Suppressor macrophage treated with lipopolysaccharide for 1 hour (primary cell): Measurements from ENCODE around the gene TEX35.
A peak's percentile ranks its signal among the peaks of the same experiment; 100 is the strongest.

Experiments
- DNase-seq, 3 donors: peaks; one replicate each; pipeline ENCODE4 v3.0.0-alpha.2; 2020 to 2022

TEX35 gene

DNA sequence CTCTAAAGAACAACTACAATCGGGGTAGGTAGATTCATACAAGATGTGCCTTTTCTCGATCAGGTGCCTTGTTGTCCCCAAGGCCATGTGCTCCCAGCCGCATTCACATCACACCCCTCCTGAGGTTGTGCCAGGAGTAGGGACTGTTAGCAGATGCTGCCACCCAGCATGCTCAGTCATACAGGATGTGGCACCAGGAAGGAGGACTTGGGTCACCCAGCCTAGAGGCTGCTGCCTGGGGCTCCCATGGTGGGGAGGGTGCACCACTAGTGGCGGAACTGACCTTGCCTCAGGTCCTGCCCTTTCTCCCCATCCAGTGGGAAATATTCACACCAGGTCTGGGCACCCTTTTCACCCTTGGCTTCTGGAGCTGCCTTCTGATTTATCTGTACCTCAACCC lies 8.3 kb downstream of the TEX35 start:
- DNase-seq: no peak

DNA sequence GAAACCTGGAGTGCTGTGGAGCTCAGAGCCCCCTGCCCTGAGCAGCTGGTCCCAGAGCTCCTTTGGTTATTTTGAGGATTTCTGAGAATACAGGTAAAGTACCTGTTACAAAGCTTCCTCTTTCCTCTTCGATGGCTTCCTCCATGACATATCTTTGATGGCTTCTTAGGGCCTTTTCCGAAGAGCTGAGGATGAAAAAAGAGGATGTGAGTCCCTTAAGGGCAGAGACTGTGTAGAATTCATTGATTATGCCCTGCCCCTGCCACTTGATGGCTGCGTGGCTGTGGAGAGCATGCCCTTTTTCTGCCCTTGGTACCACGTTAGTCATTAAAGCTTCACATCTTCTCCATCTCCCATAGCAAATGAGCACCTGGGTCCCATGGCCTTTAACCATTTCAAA lies 14.2 kb downstream of the TEX35 start:
- DNase-seq: no peak

DNA sequence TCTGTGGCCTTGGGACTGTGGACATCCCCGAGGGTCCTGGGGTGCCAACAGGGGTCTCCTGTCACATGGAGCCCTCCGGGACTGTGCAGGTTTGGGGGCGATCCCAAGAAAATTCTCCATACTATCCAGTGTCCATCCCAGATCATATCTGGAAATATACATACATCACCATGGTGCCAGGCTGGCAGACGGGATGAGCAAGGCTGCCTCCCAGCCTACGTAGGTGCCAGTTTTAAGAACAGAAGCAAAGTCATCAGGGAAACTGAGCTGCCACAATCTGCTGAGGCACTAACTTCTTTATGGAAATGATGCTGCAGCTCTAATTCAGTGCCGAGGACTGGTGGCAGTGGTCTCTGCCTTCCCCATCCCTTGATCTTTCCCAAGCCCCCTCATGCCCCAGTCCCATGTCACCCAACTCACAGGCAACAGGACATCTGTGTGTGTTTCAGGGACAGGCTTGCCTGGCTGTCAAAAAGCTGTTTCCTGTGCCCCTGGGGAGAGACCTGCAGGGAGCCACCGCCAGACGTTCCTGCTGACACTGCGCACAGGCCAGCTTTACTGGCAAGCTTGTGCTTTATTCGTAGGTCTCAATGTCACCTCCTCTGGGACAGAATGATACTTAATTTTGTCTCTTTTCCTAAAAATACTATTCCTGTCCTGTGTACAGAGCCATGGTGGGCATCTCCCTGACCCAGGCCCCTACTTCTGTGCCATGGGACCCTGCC lies 15.5 kb downstream of the TEX35 start:
- no peak for DNase-seq

DNA sequence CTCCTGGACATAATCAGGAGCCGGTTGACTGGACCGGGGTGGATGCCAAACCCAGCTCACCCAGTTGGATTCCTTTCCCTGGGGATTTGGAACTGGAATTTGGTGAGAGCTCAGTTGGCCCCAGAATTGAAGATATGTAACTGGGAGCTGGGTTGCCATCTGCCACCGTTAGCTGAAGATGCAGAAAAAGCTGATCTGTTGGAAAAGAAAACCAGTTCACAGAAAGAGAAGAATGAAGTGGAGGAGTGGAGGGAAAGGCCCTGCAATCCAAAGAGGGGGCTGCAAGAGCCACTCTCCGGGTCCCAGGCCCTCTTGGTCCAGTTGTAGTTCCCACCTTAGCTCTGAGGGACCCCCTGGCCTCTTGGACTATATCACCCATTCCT lies 16.0 kb downstream of the TEX35 start:
- no peak for DNase-seq

DNA sequence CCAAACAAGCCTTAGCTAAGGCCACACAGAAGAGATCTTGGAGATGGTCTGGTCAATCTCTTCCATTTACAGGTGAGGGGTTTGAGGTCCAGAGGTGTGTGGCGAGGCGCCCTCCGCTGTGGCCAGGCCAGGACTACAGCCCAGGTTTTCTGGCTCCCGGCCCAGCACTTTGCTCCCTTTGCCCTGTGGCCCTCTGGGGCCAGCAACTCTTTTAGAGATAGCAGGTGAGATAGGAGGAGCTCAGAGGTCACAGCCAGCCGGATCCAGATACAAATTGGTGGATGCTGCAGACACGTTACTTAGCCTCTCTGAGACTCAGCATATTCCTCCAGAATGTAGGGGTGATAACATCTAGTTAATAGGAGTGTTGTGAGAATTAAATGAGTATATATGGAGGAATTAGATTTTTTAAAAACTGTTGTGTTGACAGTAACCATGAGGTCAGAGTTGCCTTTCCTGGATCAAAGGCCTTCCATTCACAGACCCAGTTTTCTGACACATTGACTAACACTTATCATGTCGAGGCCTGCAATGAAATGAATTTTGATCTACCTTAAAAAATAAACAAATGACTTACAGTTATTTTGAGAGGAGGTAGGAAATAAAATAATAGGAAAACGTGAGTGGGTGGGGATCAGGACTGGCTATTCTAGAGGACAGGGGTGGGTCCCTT lies 16.6 kb downstream of the TEX35 start:
- DNase-seq: no peak

DNA sequence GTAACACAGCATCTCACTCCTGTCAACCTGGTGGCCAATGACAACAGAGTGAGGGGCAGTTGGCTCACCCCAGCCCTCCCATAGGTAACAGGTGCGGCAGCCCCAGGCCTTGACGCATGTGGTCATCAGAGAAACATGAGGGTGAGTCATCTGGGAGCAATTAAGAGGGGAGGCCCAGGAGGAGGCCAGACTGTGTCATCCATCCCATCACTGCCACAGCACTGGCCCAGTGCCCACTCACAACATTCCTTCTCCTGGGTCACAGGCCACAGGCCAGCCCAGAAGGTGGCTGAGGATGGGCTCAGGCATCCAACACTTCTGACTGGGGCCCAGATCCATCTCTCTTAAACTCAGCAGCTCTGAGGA lies 17.1 kb downstream of the TEX35 start:
- no peak for DNase-seq

DNA sequence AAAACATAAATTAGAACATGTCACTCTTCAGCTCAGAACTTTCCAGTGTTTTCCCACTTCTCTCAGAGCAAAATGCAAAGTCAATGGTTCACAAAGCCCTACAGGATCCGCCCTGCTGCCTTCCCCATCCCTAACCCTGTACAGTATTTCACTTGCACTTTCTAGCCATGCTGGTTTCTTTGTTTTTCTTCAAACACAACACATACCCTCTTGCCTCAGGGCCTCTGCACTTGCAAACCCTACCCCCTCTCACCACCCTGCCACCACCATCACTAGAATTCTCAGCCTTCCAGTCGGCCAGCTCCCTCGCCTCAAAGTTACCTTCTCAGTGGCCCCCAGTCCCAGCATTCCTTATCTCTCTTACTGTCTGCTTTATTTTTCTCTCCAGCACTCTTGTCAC lies 17.6 kb downstream of the TEX35 start:
- no peak for DNase-seq

DNA sequence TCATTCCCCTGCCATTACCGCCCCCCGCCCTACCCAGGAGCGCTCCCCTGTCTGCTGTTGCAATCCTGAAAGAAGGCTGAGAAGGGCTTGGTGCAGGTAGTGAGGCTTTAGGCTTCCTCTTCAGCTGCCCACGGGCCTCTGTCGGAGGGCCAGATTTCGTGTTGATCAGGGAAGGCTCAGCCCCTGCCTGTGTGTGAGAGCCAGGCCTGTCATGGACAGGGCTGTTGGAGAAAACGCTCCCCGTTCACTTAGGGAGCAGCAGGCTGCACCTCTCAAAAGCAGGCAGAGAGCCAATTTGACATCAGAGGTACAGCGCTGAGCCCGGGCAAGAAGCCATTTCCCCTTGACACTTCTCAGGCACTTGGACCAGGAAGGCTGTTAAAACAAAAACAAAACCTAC lies 19.0 kb downstream of the TEX35 start:
- no peak for DNase-seq

DNA sequence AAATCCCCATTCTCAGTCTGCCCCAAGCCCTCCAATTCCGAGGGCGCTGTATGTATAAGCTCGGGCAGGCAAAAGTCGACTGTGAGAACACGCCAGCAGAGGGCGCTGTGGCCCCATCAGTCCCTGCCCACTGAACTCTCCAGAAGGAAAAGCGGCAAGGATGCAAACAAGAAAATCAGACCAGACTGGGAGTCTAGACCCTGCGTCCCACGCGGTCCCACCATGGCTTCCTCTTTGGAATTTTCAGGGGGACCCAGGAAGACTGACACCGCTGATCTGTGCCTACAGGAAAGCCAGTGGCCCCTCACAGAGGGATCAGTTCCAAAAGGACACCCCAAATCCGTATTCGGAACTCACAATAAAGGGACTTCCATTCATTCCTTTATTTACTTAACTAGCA lies 19.5 kb downstream of the TEX35 start:
- DNase-seq: peak; percentile 81 to 90 (median 89)

DNA sequence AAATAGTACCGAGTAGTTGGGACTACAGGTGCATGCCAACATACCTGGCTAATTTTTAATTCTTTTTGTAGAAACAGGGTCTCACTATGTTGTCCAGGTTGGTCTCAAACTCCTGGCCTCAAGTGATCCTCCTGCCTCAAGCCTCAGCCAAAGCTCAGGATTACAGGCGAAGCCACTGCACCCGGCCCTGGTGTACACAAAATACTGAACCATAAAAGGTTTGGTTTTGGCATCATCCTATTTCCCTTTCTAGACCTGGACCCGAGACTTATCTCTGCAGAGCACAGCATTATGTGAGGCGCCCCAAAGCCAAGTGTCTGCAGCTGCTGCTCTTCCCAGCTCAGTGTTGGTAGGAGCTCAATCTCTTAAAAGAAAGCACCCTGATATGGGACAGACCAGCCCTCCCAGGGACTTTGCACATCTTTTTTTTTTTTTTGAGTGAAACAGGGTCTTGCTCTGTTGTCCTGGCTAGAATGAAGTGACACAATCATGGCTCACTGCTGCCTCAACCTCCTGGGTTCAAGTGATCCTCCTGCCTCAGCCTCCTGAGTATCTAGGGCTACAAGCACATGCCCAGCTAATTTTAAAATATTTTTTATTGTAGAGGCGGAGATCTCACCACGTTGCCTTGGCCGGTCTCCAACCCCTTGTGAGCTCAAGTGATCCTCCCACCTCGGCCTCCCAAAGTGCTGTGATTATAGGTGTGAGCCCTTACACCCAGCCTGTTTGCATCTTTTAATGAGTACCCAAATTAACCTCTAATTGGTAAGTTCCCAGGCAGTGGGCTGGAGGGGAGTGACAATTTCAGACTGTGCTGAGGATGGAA lies 20.4 kb downstream of the TEX35 start:
- no peak for DNase-seq

DNA sequence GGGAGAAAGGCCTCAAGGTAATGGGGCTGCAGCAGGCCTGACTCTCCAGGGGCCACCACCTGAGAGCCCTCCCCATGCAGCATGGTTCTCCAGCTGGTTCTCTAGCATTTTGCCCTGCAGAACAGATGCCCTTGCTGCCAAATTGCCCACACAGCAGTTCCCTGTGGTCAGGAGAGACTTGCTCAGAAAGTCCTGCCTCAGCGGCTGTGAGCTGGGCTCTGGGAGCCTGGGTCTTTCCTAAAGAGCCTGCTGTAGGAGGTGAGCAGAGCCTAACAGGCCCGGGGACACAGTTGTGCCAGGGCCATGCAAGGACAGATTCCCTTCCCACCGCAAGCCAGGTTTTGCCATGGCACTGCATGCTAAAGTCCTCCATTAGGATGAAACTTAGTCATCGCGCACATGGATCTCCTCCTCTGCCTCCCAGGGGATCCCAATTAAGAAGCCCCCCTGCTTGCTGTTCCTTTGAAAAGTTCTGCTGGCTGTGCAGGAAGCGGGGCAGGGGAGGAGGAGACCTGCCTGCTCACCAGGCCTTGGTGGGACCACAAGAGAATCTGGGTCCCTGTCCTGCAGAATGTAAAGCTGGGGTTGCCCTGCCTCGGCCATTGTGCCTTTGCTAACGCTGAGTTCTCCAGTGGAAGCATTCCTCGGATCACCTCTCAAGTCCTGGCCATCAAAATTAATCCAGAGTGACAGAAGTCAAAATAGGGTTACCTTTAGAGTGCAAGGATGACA lies 21.4 kb downstream of the TEX35 start:
- no peak for DNase-seq

DNA sequence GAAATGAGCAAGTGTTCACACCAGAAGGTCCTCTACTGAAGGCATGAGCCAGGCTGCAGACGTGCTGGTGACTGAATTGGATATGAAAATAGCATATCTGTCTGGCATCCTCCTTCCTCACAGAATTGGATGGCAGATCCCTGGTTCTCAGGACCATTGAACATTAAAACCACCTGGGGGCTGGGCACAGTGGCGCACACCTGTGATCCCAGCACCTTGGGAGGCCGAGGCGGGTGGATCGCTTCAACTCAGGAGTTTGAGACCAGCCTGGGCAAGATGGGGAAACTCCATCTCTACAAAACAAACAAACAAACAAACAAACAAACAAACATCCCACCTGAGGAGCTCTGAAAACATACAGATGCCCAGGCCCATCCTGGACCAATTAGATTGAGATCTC lies 23.4 kb downstream of the TEX35 start:
- no peak for DNase-seq

DNA sequence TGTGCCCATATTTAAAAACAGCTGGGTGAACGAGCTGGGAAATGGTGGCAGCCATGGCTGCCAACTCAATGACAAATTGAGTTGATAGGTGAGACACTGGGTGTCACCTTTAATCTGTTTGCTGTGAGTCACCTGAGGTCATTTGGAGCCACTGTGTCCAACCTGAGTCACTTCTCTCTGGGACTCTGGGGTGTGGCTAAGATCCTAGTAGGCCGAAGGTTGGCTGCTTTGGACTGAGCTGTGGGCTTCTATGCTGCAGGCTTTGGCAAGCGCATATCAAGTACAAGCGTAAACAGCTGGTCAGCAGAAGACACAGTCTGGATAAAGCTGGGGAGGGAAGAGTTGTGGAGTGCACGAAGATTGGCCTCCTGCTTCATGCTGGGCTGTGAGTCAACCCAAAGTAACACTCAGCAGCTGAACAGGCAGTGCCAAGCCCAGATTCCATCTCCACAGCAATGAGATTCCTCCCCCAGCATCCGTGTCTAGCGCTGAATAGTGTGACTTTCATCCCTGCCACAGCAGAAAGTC lies 24.0 kb downstream of the TEX35 start:
- no peak for DNase-seq

DNA sequence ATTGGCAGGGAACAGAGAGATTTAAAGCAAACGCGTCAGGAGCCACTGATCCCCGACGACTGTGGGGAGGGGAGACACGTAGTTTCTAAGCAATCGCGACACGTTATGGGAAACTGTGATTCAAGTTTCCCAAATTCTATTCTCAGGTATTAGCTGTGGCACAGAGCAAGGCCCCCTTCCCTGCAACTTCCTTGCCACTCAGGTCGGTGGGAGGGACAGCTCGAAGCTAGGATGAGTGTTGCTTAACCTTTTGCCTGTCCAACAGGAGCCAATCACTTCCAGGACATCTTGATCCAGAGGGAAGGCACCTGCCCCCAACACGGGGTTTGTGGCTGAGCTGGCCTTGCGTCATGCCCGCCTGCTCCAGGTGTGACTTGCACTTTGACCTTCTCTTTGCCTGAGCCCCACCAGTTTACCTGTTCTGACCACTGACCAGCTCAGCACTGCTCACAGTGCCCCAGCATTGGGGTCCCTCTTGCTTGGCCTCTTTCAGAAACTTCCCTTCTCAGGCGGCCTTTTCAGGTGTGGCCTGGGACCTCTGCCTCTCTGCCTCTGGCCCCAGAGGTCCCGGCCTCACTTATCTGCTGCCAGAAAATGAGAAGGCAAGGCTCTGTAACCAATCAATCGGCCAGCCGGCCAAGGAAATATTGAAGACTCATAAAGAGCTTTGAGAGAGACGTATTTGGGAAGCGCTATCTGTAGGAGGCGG lies 24.6 kb downstream of the TEX35 start:
- no peak for DNase-seq

DNA sequence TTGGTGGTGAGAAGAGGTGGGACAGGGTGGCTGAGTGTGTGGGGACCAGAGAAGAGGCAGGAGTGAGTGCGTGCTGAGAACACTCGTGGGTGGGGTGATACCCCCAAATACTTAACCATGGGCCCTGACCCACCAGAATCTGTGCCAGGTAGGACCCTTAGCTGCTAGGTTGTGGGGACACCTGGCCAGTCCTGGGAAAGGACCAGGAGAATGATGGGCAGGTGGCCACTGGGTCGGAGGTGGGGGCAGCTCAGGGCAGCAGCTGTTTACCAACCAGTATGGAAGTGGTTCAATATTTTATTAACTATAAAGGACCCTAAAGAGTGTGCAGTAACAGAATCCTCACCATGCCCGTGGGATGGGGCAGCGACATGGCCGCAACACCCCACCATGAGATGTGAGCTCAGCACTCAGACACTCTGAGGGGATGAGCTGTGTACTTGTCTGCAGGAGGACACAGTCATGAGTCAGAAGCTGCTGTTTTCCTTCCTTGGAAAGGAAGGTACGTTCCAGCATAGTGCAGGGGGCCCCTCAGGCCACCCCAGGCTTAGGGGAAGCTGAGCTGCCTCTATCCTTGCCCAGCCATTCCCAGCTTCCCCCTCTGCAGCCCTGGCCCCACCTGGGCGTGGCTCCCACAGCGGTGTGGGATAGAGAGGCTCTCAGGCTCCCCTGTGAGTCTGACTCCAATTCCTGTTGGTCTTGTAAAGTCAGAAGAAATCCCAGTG lies 25.4 kb downstream of the TEX35 start:
- no peak for DNase-seq

DNA sequence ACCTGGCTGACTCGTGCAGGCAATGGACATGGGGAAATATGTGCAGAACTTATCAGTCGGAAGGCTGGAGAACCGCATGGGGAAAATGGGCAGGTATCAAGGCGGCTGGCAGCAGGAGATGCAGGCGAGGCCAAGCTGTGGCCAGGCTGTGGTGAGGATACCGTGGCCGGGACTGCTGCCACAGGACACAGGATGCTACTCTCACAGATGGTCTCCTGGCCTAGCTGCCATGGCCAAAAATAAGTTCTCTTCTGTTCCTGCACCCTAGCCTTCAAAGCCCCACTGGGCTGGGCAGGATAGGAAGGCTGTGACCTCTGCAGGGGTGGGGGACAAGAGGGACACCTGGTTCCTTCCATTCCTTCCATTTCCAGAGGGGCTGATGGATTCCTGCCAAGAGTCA lies 26.4 kb downstream of the TEX35 start:
- no peak for DNase-seq

DNA sequence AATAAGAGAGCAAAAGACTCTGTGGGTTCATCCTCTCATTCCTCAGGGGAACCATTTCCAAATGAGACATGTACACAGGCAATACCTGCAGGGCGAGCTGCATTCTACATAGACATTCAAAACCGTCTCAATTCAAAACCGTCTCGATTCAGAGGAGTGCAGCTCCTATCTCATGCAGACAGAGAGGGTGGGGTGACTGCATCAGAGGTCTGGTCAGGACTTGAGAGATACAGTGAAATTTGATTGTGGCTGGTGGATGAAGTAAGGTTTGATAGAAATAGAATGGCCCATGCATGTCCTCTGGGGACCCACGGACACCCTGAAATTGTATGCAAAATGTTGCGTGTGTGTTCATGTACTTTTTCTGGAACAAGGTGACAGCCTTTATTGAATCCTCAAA lies 27.3 kb downstream of the TEX35 start:
- no peak for DNase-seq

DNA sequence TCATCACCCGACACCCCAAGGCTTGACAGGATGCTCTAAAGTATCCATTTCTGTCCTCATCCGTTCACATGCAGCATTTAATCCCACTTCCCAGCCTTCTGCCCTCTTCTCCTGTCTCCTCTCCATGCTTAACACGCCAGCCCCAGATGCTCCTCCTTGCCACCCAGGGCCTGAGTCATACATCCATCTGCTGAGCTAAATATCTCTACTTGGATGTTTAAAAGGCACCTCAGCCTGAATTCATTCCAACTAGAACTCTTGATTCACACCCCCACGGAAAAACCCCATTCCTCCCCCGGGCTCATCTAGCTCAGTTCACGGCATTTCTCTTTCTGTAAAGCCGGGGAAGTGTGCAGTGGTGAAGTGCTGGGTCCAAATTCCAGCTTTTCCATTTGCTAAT lies 27.7 kb downstream of the TEX35 start:
- peak; percentile 34 to 70 (median 66) for DNase-seq

DNA sequence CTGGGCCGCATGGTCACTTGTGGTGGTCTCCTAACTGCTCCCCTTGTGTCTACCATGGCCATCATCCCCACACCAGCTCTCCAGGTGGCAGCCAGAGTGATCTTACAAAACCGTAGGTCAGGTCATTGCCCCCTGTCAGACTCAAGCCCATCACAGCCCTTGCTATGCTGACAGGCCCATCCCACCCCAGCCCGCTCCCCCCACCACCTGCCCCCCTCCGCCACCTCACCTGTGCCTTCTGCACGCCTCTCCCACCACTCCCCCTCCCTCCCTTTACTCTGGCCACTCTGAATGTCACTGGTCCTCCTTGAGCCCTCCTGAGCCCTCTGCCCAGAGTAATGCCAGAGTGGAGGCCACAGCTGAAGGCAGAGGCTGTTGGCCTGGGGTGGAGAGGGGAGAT lies 28.5 kb downstream of the TEX35 start:
- DNase-seq: no peak

DNA sequence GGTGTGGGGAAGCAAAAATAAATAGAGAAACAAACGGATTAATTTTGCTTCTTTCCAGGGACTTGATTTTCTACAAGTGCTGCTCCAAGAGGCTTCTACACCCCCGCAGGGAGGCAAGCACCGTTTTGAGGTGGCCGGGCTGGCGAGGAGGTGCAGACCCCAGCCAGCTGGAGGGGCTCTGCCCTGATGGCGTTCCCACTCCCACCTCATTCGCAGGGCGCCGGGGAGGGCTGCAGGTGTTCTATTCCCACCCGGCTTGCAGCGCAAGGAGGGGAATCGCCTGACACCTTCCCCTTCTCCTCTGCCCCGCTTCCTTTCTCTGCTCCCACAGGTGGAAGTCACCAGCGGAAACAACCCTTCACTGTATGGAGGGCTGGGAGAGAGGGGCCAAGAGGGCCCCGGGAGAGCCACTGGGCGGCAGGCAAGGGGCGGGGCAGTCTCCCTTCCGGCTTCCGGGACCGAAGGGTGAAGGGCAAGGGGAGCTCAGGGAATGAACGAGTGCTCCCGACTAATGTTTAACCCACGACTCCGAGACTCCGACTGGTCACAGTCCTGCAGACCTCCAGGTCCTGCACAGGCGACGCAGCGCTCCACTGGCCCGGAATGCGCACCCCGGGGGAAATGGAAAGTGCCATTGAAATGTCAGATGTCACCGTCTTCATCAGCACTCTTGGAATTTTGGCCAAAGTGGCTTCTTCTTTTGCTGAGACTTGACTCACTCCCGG lies 29.1 kb downstream of the TEX35 start:
- peak in 2 of 3 donors; percentile 46 to 65 for DNase-seq
